ENCODE measurements around the gene SIK2. TPM values are rescaled to one million over a fixed set of nuclear protein-coding genes. Genes with fewer than 3 reads are reported as not detected.

The SIK2 gene
- total RNA-seq, 1 donor from 2014 or later: 21.8 TPM

DNA sequence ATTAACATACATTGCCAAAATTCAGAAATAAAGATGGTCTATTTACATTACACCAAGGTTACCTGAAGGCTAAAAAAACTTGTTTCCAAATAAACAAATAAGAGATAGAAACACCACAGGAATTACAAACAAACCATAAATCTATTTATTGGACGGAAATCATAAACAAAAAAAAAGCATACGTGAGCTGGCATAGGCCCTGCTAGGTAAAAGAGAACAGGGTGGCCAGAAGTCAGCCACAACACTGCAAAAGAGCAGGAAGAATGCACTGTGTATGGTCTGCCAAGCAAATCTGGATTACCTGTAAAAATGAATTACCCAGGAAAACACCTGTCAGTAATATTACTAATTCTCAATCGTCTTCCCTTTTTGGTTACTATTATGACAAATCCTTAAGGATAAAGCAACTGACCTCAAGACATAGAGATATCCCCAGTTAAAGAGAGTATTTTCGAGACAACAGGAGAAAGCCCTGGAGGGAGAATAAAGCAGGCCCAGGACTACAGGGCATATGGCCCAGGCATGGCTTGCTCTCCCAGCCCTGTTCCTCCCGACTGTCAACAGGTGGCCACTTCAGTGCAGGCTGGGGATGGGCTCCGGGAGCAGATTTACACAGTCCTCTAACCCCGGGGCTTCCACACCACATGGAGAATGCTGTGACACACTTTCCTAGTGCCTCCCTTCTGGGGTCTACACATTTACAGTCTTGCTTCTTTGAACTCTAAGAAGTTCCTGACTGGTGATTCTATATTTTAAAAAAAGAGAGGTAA, 146.0 kb downstream of the SIK2 start:
- H3K36me3 Mint-ChIP-seq (ENCODE audit: low read depth): peaks cover 34% of the 10 kb centered on the region
- no peaks in the 10 kb centered on the region for H3K27me3 Mint-ChIP-seq (ENCODE audit: low read depth)
- no peak overlapping the region for H3K4me3 Mint-ChIP-seq
- H3K4me1 Mint-ChIP-seq: no peaks in the 10 kb centered on the region
- TF ChIP-seq CTCF (conservative IDR thresholded peaks at IDR 0.05): no peak
- DNase-seq (ENCODE audit: low read depth, low spot score): no peak
- no peaks in the 10 kb centered on the region for H3K9me3 Mint-ChIP-seq
- no peak overlapping the region for H3K27ac Mint-ChIP-seq (ENCODE audit: unreplicated experiment)

- Mint-ChIP-seq H3K4me3 (no peak overlapping the region), H3K27me3 (ENCODE audit: low read depth) (no peaks in the 10 kb centered on the region), H3K36me3 (ENCODE audit: low read depth) (peaks cover 29% of the 10 kb centered on the region), H3K9me3 (no peaks in the 10 kb centered on the region), H3K27ac (ENCODE audit: unreplicated experiment) (no peak overlapping the region), H3K4me1 (no peaks in the 10 kb centered on the region)
- no peak for DNase-seq (ENCODE audit: low read depth, low spot score)
- no peak for TF ChIP-seq CTCF (conservative IDR thresholded peaks at IDR 0.05)
Measured at GRCh38 chr11:111749646-111750045, 147.4 kb downstream of the SIK2 start.

DNA sequence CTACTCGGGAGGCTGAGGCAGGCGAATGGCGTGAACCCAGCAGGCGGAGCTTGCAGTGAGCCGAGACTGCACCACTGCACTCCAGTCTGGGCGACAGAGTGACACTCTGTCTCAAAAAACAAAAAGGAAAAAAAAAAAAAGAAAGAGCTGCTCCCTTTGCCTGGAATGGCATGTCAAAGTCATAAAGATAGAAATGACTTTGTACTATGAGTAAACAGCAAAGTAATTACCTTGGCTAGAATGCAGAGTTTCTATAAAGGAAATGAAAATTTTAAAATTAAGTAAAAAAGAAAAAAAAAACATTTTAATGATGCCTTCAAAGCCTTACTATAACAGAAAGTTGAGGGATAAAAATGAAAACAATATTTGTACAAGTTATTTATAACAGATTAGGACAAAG, 153.8 kb downstream of the SIK2 start:
- peaks cover 22% of the 10 kb centered on the region for H3K36me3 Mint-ChIP-seq (ENCODE audit: low read depth)
- no peaks in the 10 kb centered on the region for H3K4me1 Mint-ChIP-seq
- no peak for DNase-seq (ENCODE audit: low read depth, low spot score)
- no peak for TF ChIP-seq CTCF (conservative IDR thresholded peaks at IDR 0.05)
- no peaks in the 10 kb centered on the region for H3K27me3 Mint-ChIP-seq (ENCODE audit: low read depth)
- no peaks in the 10 kb centered on the region for H3K9me3 Mint-ChIP-seq
- no peak overlapping the region for H3K4me3 Mint-ChIP-seq
- H3K27ac Mint-ChIP-seq (ENCODE audit: unreplicated experiment): no peak overlapping the region

DNA sequence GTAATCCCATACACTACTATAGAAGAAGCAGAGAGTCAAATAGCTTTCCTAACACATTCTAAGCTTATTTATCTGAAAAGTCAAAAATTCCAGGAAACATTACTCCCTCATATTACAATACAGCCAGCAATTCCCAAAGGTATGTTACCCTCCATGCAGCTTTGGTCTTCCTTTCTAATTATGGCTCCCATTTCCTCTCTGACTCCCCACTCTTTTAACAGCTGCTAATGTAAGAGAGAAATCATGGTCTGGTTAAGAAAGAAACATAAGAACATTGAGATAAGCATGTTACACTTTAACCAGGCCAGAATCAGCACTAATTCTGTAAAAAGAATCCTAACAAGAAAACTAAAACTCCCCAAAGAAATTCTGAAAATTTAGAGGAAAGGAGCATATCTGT, 157.1 kb downstream of the SIK2 start:
- Mint-ChIP-seq H3K36me3 (ENCODE audit: low read depth) (peaks cover 18% of the 10 kb centered on the region), H3K4me3 (no peak overlapping the region), H3K9me3 (no peaks in the 10 kb centered on the region), H3K27me3 (ENCODE audit: low read depth) (no peaks in the 10 kb centered on the region), H3K27ac (ENCODE audit: unreplicated experiment) (no peak overlapping the region), H3K4me1 (peaks cover 23% of the 10 kb centered on the region)
- no peak for TF ChIP-seq CTCF (conservative IDR thresholded peaks at IDR 0.05)
- no peak for DNase-seq (ENCODE audit: low read depth, low spot score)

DNA sequence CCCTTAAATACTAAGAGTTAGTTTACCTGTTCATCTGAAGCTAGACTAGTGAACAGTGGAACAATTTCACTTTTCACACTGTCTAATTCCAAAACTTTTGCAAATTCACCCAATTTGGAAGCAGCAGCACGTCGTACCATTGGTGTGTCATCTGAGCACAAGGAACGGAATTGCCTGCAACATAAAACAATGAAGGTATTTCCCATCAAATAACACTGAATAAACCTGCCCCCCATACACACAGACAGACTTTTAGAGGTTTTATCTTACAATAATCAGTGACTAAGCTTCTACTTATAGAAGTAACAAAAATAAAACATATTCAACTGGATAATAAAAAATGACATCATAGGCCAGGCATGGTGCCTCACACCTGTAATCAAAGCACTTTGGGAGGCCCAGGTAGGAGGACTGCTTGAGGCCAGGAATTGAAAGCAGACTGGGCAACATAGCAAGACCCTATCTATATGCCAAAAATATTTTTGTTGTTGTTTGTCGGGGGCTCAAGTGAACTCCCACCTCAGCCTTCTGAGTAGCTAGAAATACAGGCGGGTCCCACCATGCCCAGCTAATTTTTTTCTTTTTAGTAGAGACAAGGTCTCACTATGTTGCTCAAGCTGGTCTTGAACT, 157.6 kb downstream of the SIK2 start:
- Mint-ChIP-seq H3K9me3 (no peaks in the 10 kb centered on the region), H3K4me3 (no peak overlapping the region), H3K27ac (ENCODE audit: unreplicated experiment) (no peak overlapping the region), H3K27me3 (ENCODE audit: low read depth) (no peaks in the 10 kb centered on the region), H3K36me3 (ENCODE audit: low read depth) (peaks cover 18% of the 10 kb centered on the region), H3K4me1 (peaks cover 28% of the 10 kb centered on the region)
- no peak for TF ChIP-seq CTCF (conservative IDR thresholded peaks at IDR 0.05)
- DNase-seq (ENCODE audit: low read depth, low spot score): no peak
